Measurements from ENCODE around the gene UBA6.

UBA6 gene

GRCh38 chr4:67700738-67701516 is at the start of gene UBA6:
TSS of gene UBA6 (minus strand) at chr4:67701155. CDS start at chr4:67701119, 36 bp downstream.
- POLR2A ChIA-PET: interaction anchor here (0.6 to 2.4 kb wide), 5 partner anchors 9 to 155 kb away, joined by 3 to 12 read pairs (median 3); no protein-coding TSS in a partner anchor
- CTCF ChIA-PET: interaction anchor here (0.6 to 0.7 kb wide), 2 partner anchors 204 to 741 kb away, joined by 3 read pairs; no protein-coding TSS in a partner anchor
- TF ChIP-seq SP1 (IDR thresholded peaks at IDR 0.05): no peak
- TF ChIP-seq PKNOX1 (IDR thresholded peaks at IDR 0.05): no peak
- peak; percentile 36; the same call in 1 of the 2 replicates for TF ChIP-seq L3MBTL2 (conservative IDR thresholded peaks at IDR 0.05)
- TF ChIP-seq ELF4 (IDR thresholded peaks at IDR 0.05): no peak
- TF ChIP-seq BHLHE40 (IDR thresholded peaks at IDR 0.05; ENCODE audit: borderline replicate concordance): no peak
- DNase-seq (ENCODE audit: extremely low spot score): peak; percentile 95

DNA sequence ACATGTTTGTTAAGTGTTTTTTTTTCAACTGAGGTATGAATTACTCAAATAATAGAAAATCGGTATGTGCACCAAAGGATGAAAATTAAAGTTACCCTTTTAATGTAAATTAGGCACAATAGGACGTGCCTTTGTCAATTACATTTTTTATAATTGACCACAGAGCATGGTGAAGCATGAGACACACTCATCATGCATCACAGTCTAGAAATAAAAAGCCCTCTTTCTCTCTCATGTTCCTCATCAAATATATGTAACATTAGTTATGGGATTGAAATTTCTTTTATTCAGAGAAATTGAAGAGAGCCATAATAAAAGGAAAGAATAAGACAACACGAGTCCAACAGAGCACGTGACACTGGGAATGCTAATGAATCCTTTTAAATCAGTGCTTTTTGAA is 49.7 kb upstream of the UBA6 start:
- ChIA-PET POLR2A (no interaction called here), CTCF (no interaction called here)
- no peak for DNase-seq (ENCODE audit: extremely low spot score)
- TF ChIP-seq ELF4 (IDR thresholded peaks at IDR 0.05): no peak
- TF ChIP-seq ZNF384 (IDR thresholded peaks at IDR 0.05): no peak
- TF ChIP-seq CTBP1 (IDR thresholded peaks at IDR 0.05; ENCODE audit: borderline replicate concordance): no peak
- TF ChIP-seq SP1 (IDR thresholded peaks at IDR 0.05): no peak

DNA sequence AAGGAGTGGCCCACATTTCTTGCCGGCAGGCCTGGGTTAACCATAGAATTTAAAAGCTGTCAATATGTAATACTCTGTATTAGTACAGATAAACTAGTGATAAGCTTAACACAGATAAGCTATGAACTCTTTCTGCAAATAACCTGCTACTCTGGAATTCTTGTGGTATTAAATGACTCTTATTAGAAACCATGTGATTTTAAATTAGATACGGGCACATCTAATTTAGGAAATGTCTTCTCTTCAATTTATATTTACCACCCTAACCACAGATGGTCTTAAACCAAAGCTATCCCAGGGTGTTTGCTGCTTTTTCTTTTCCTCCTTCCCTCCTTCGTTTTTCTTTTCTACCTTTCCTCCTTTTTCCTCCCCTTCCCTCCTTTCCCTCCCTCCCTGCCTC is 48.3 kb upstream of the UBA6 start:
- ChIA-PET POLR2A (no interaction called here), CTCF (no interaction called here)
- DNase-seq (ENCODE audit: extremely low spot score): no peak
- TF ChIP-seq NFRKB (IDR thresholded peaks at IDR 0.05) (no peak), SP1 (IDR thresholded peaks at IDR 0.05) (no peak), FOXK2 (IDR thresholded peaks at IDR 0.05) (no peak), TARDBP (IDR thresholded peaks at IDR 0.05) (no peak), CTBP1 (IDR thresholded peaks at IDR 0.05; ENCODE audit: borderline replicate concordance) (no peak), HDGF (IDR thresholded peaks at IDR 0.05; ENCODE audit: borderline replicate concordance) (no peak), ELF4 (IDR thresholded peaks at IDR 0.05) (no peak), FOXM1 (IDR thresholded peaks at IDR 0.05; ENCODE audit: borderline replicate concordance) (no peak), ZNF384 (IDR thresholded peaks at IDR 0.05) (no peak), LEF1 (IDR thresholded peaks at IDR 0.05; ENCODE audit: borderline replicate concordance) (no peak), BHLHE40 (IDR thresholded peaks at IDR 0.05; ENCODE audit: borderline replicate concordance) (no peak), PKNOX1 (IDR thresholded peaks at IDR 0.05) (no peak), ARNT (IDR thresholded peaks at IDR 0.05) (no peak), L3MBTL2 (conservative IDR thresholded peaks at IDR 0.05) (no peak), SUZ12 (IDR thresholded peaks at IDR 0.05) (no peak), FOXA1 (IDR thresholded peaks at IDR 0.05) (no peak)

DNA sequence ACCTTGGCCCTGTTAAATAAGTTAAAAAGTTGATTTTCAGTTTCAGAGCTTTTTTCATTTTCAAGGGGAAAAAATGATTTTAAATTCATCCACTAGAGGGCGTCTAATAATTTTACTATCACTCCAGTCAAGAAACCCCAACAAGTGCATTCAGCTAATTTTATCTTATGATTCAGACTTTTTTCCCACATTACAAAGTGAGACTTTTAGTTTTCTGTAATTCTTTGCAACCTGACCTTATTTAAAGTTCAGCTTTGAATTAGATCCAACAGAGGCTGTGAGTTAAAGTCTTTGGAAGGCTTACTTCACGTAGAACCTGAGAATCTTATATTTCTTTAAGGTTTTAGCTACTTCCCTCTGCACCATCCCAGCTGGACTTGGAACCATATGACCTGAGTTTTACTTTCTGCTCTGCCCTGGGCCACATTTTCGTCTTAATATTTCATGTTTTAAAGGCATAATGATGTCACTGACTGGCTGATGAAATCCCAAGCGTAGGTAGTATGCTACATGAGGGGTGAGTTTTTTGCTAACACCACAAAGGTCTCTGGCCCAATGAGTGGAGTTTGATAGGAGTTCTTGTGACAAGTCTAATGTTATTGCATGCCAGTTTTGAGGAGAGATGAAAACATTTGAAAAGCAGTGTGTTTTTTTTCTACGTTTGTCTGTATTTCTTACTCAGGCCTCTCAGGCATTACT is 46.0 kb upstream of the UBA6 start:
- CTCF ChIA-PET: interaction anchor here (0.6 to 1.1 kb wide), 2 partner anchors 10 to 34 kb away, joined by 3 to 4 read pairs; no protein-coding TSS in a partner anchor
- TF ChIP-seq CTBP1 (IDR thresholded peaks at IDR 0.05; ENCODE audit: borderline replicate concordance) (no peak), L3MBTL2 (conservative IDR thresholded peaks at IDR 0.05) (no peak), TARDBP (IDR thresholded peaks at IDR 0.05) (no peak), ARNT (IDR thresholded peaks at IDR 0.05) (no peak), ELF4 (IDR thresholded peaks at IDR 0.05) (no peak), LEF1 (IDR thresholded peaks at IDR 0.05; ENCODE audit: borderline replicate concordance) (no peak)
- POLR2A ChIA-PET: no interaction called here
- peak; percentile 7 for DNase-seq (ENCODE audit: extremely low spot score)

GRCh38 chr4:67744561-67745283 is 43.8 kb upstream of the UBA6 start:
- CTCF ChIA-PET: no interaction called here
- POLR2A ChIA-PET: no interaction called here
- no peak for DNase-seq (ENCODE audit: extremely low spot score)
- TF ChIP-seq FOXM1 (IDR thresholded peaks at IDR 0.05; ENCODE audit: borderline replicate concordance) (no peak), LEF1 (IDR thresholded peaks at IDR 0.05; ENCODE audit: borderline replicate concordance) (no peak), CTBP1 (IDR thresholded peaks at IDR 0.05; ENCODE audit: borderline replicate concordance) (no peak), ZNF384 (IDR thresholded peaks at IDR 0.05) (no peak), BHLHE40 (IDR thresholded peaks at IDR 0.05; ENCODE audit: borderline replicate concordance) (no peak), NFRKB (IDR thresholded peaks at IDR 0.05) (no peak), ELF4 (IDR thresholded peaks at IDR 0.05) (no peak), TARDBP (IDR thresholded peaks at IDR 0.05) (no peak), HDGF (IDR thresholded peaks at IDR 0.05; ENCODE audit: borderline replicate concordance) (no peak), FOXA1 (IDR thresholded peaks at IDR 0.05) (no peak)

DNA sequence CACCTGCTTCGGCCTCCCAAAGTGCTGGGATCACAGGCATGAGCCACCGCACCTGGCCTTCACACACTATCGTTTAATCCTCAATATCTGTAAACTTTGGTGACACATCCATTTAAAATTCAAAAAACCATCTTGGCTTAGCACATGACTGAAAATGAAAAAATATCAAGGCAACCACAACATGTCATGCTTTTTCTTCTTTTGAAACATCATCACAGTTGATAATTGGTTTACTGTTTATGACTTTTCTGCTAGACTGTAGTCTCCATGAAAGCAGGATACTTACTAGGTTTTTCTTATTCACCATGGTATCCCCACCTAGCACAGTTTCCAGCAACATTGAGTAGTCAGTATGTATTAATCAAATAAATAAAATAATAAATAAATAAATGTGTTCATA is 42.2 kb upstream of the UBA6 start:
- POLR2A ChIA-PET: no interaction called here
- no peak for DNase-seq (ENCODE audit: extremely low spot score)
- CTCF ChIA-PET: no interaction called here
- TF ChIP-seq LEF1 (IDR thresholded peaks at IDR 0.05; ENCODE audit: borderline replicate concordance) (no peak), TARDBP (IDR thresholded peaks at IDR 0.05) (no peak), FOXM1 (IDR thresholded peaks at IDR 0.05; ENCODE audit: borderline replicate concordance) (no peak), SP1 (IDR thresholded peaks at IDR 0.05) (no peak), CTBP1 (IDR thresholded peaks at IDR 0.05; ENCODE audit: borderline replicate concordance) (no peak), ZNF384 (IDR thresholded peaks at IDR 0.05) (no peak), FOXA1 (IDR thresholded peaks at IDR 0.05) (no peak)

Data from HEK293T (cell line).